H1 (cell line): ENCODE measurements around the gene KCNMB1. TPM values are rescaled to one million over a fixed set of nuclear protein-coding genes. Genes with fewer than 3 reads are reported as not detected.

Experiments
- BACH1 ChIP-seq: IDR thresholded peaks from 2 replicates; pipeline ENCODE4 v1.6.1; 2012; ENCODE audit warnings: low read length, improper control_type of control experiment
- BRCA1 ChIP-seq: IDR thresholded peaks from 2 replicates; pipeline ENCODE4 v1.6.1; 2012; ENCODE audit warnings: low read depth, low read length, improper control_type of control experiment
- CHD2 ChIP-seq: IDR thresholded peaks from 2 replicates; pipeline ENCODE4 v1.6.1; 2012; ENCODE audit warnings: low read length, improper control_type of control experiment
- CTBP2 ChIP-seq: IDR thresholded peaks from 2 replicates; pipeline ENCODE4 v1.7.0; 2011; ENCODE audit warnings: borderline replicate concordance, mild to moderate bottlenecking, moderate library complexity, mixed read lengths, low read length; ENCODE audit not compliant: insufficient read depth, insufficient read length
- GABPA ChIP-seq: IDR thresholded peaks from 2 replicates; pipeline ENCODE4 v1.6.1; 2011; ENCODE audit warnings: mild to moderate bottlenecking, low read length, moderate library complexity, borderline replicate concordance; ENCODE audit not compliant: insufficient read depth
- NANOG ChIP-seq: IDR thresholded peaks from 2 replicates; pipeline ENCODE4 v1.6.1; 2011; ENCODE audit warnings: low read length, low read depth, mild to moderate bottlenecking, inconsistent platforms; ENCODE audit not compliant: insufficient read depth, poor library complexity, severe bottlenecking
- NRF1 ChIP-seq: IDR thresholded peaks from 2 replicates; pipeline ENCODE4 v1.6.1; 2011; ENCODE audit warnings: mild to moderate bottlenecking, low read depth, low read length, improper control_type of control experiment
- SIRT6 ChIP-seq: IDR thresholded peaks from one replicate; pipeline ENCODE4 v1.7.1; 2012; ENCODE audit warnings: low read length, inconsistent platforms
- SIX5 ChIP-seq: IDR thresholded peaks from 2 replicates; pipeline ENCODE4 v1.6.1; 2011; ENCODE audit warnings: mild to moderate bottlenecking, low read depth, low read length
- polyA plus RNA-seq, 7 experiments: library from polyadenylated mRNA; depleted of rRNA in 3 of 7; stranded (reverse) in 5 of 7; unstranded in 2 of 7; fragments of >200 nt in 5 of 7; fragments of 200-250 nt in 2 of 7; gene quantifications; 1 replicate in 5 of 7; 2 replicates in 1 of 7; 4 replicates in 1 of 7; pipeline versions ENCODE4 v1.2.1 to v1.2.3, GENCODE V29; 2011 to 2013; ENCODE audit warnings: missing spikeins in 2 of 7, mixed read lengths in 2 of 7
- total RNA-seq: library from RNA; stranded (reverse); fragmentation: NEBNext Ultra II Directional; extraction: Animal tissue kit (Norgen Biotek cat#: 25700); gene quantifications from 2 replicates; pipeline ENCODE4 v1.2.1, GENCODE V29; 2021

Gene KCNMB1
- total and polyA plus RNA-seq, 2 of the 8 experiments (the other 6 are each of a cell fraction or from before 2014, with no cell fraction given): 0.08 to 0.19 TPM

DNA sequence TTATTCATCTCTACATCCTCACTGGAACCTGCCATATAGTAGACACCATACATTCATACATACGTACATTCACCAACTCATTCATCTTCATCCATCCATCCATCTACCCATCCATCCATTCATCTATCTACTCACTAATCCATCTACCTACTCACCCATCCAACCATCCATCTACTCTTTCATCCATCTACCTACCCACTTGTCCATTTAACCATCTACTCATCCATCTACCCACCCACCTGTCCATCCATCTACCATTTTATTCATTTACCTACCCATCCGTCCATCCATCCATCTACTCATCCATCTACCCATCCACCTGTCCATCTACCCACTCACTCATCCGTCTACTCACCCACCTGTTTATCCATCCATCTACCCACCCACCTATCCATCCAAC, 59.6 kb downstream of the KCNMB1 start (continued):
- TF ChIP-seq BACH1 (no peak), SIRT6 (no peak), BRCA1 (no peak), NANOG (no peak), NRF1 (no peak), SIX5 (no peak), CHD2 (no peak), GABPA (no peak), CTBP2 (no peak)
